GM12878 (cell line): ENCODE data around the gene LRRN2. TPM values are rescaled to one million over a fixed set of nuclear protein-coding genes. Genes with fewer than 3 reads are reported as not detected.

Experiments
- ATAC-seq: fragments of 200-7000 bp; cut with Tn5 transposase; 3 replicates; pipeline ENCODE4 v1.9.1; 2020; ENCODE audit warnings: mild to moderate bottlenecking, moderate library complexity
- BruUV-seq: library from RNA; stranded (reverse); fragments of 400-500 nt; replicated peaks from 2 replicates; lab custom pipeline; 2021; lab: Mats Ljungman, UMichigan
- CTCF ChIA-PET: fragments of 300-600 bp; sonication (Branson Sonifier 250); formaldehyde crosslinking; extraction: SDS; loops from one replicate; lab custom pipeline; 2021; ENCODE audit warnings: inconsistent platforms; lab: Yijun Ruan, JAX
- POLR2A ChIA-PET: fragments of 350-600 bp; formaldehyde crosslinking; extraction: SDS; loops from one replicate; lab custom pipeline; 2021; ENCODE audit warnings: inconsistent platforms; lab: Charles Lee
- RAD21 ChIA-PET: fragments of 300-600 bp; sonication (Branson Sonifier 250); formaldehyde crosslinking; loops from one replicate; lab custom pipeline; 2023; ENCODE audit warnings: antibody characterized with exemption; ENCODE audit not compliant: unreplicated experiment; lab: Charles Lee
- SMC1A ChIA-PET: fragments of 300-600 bp; sonication (Branson Sonifier 250); formaldehyde crosslinking; loops from one replicate; lab custom pipeline; 2023; ENCODE audit not compliant: unreplicated experiment, uncharacterized antibody; lab: Charles Lee
- DNase-seq: peaks from one replicate; pipeline ENCODE4 v3.0.0-alpha.2; 2011; ENCODE audit warnings: low read depth, low spot score
- FAIRE-seq: peaks from 3 replicates; lab custom pipeline; 2011; peaks lifted over from hg19 to GRCh38; lab: Jason Lieb, UNC
- H2AFZ ChIP-seq: 2 replicates; pipeline ENCODE4 v1.6.0; 2011; ENCODE audit warnings: low read depth, low read length, control low read depth; ENCODE audit not compliant: control insufficient read depth
- H3K27ac ChIP-seq: 2 replicates; pipeline ENCODE4 v1.5.1; 2011; ENCODE audit warnings: control low read depth; ENCODE audit not compliant: control insufficient read depth, insufficient read depth
- H3K27me3 ChIP-seq, 2 experiments: replicated peaks in 1 of 2; 2 replicates each; pipeline versions ENCODE4 v1.6.0 to v1.6.1; 2011; ENCODE audit warnings: low read length in 1 of 2; ENCODE audit not compliant: control insufficient read depth in 2 of 2, insufficient read depth in 2 of 2
- H3K36me3 ChIP-seq, 2 experiments: 2 replicates each; pipeline ENCODE4 v1.5.1; 2011; ENCODE audit warnings: low read length in 1 of 2; ENCODE audit not compliant: control insufficient read depth in 2 of 2, insufficient read depth in 2 of 2
- H3K4me1 ChIP-seq: 2 replicates; pipeline ENCODE4 v1.6.1; 2011; ENCODE audit warnings: mild to moderate bottlenecking, low read length, moderate library complexity, mixed read lengths; ENCODE audit not compliant: control insufficient read depth, insufficient read depth
- H3K4me2 ChIP-seq: 2 replicates; pipeline ENCODE4 v1.6.0; 2011; ENCODE audit warnings: control low read depth; ENCODE audit not compliant: control insufficient read depth, insufficient read depth
- H3K4me3 ChIP-seq: fragments of 200-600 bp; sonication (generic); 2 replicates; pipeline ENCODE4 v1.5.1; 2016
- H3K79me2 ChIP-seq: 2 replicates; pipeline ENCODE4 v1.6.0; 2011; ENCODE audit warnings: low read length; ENCODE audit not compliant: control insufficient read depth, insufficient read depth
- H3K9ac ChIP-seq: 2 replicates; pipeline ENCODE4 v1.8.0; 2011; ENCODE audit warnings: low read length, control low read depth, mixed read lengths; ENCODE audit not compliant: control insufficient read depth, insufficient read depth
- H3K9me3 ChIP-seq: replicated peaks from 3 replicates; pipeline ENCODE4 v1.5.1; 2011; ENCODE audit warnings: mild to moderate bottlenecking, low read length; ENCODE audit not compliant: control insufficient read depth, insufficient read depth
- H4K20me1 ChIP-seq: 2 replicates; pipeline ENCODE4 v1.6.0; 2011; ENCODE audit not compliant: control insufficient read depth, insufficient read depth
- CBFB ChIP-seq: IDR thresholded peaks from 2 replicates; pipeline ENCODE4 v1.6.1; 2016; ENCODE audit warnings: antibody characterized with exemption, low read depth
- DPF2 ChIP-seq: fragments of 450-650 bp; IDR thresholded peaks from 2 replicates; pipeline ENCODE4 v1.6.1; 2017; ENCODE audit warnings: mild to moderate bottlenecking
- EED ChIP-seq: sonication (generic); IDR thresholded peaks from 2 replicates; pipeline ENCODE4 v1.6.1; 2016; ENCODE audit warnings: antibody characterized with exemption, low read depth
- EP300 ChIP-seq, 2 experiments: fragments of 150-350 bp in 1 of 2; IDR thresholded peaks; 2 replicates each; pipeline ENCODE4 v1.6.1; 2011 to 2012; ENCODE audit warnings: low read depth in 2 of 2, low read length in 2 of 2, borderline replicate concordance in 1 of 2, improper control_type of control experiment in 1 of 2, inconsistent platforms in 1 of 2; ENCODE audit not compliant: control insufficient read depth in 1 of 2
- EZH2 ChIP-seq: IDR thresholded peaks from 2 replicates; pipeline ENCODE4 v1.6.1; 2012; ENCODE audit warnings: low read depth, mild to moderate bottlenecking, control low read depth, inconsistent platforms, low read length, borderline replicate concordance; ENCODE audit not compliant: control insufficient read depth
- FOS ChIP-seq: IDR thresholded peaks from 3 replicates; pipeline ENCODE4 v1.6.1; 2011; ENCODE audit warnings: borderline replicate concordance; ENCODE audit not compliant: insufficient read length; ENCODE audit errors: extremely low read depth
- HSF1 ChIP-seq: fragments of 150-350 bp; IDR thresholded peaks from 2 replicates; pipeline ENCODE4 v1.6.1; 2014; ENCODE audit warnings: mild to moderate bottlenecking, low read depth, low read length
- IRF4 ChIP-seq: IDR thresholded peaks from 2 replicates; pipeline ENCODE4 v1.6.1; 2011; ENCODE audit warnings: low read depth, low read length
- KLF5 ChIP-seq: fragments of 450-650 bp; IDR thresholded peaks from 2 replicates; pipeline ENCODE4 v1.6.1; 2014; ENCODE audit warnings: mild to moderate bottlenecking; ENCODE audit not compliant: partially characterized antibody
- PAX5 ChIP-seq: IDR thresholded peaks from 2 replicates; pipeline ENCODE4 v1.6.1; 2011; ENCODE audit warnings: low read depth, low read length, borderline replicate concordance
- POLR2AphosphoS2 ChIP-seq: IDR thresholded peaks from 2 replicates; pipeline ENCODE4 v1.6.1; 2011; ENCODE audit warnings: low read depth, mild to moderate bottlenecking, low read length, improper control_type of control experiment, moderate library complexity
- SKIL ChIP-seq: fragments of 450-650 bp; IDR thresholded peaks from 2 replicates; pipeline ENCODE4 v1.6.1; 2017; ENCODE audit warnings: mild to moderate bottlenecking, low read depth, inconsistent platforms; ENCODE audit not compliant: poor library complexity, severe bottlenecking
- SREBF1 ChIP-seq: IDR thresholded peaks from 2 replicates; pipeline ENCODE4 v1.6.1; 2012; ENCODE audit warnings: mild to moderate bottlenecking, low read length
- SREBF2 ChIP-seq: IDR thresholded peaks from 2 replicates; pipeline ENCODE4 v1.6.1; 2012; ENCODE audit warnings: mild to moderate bottlenecking, low read length
- SRF ChIP-seq, 2 experiments: IDR thresholded peaks; 2 replicates each; pipeline ENCODE4 v1.6.1; 2011; ENCODE audit warnings: low read depth in 2 of 2, low read length in 2 of 2, mild to moderate bottlenecking in 1 of 2, moderate library complexity in 1 of 2
- TCF3 ChIP-seq: IDR thresholded peaks from 2 replicates; pipeline ENCODE4 v1.6.1; 2012; ENCODE audit warnings: low read depth, mild to moderate bottlenecking, low read length, borderline replicate concordance; ENCODE audit not compliant: insufficient read depth
- TCF7 ChIP-seq: IDR thresholded peaks from 2 replicates; pipeline ENCODE4 v1.6.1; 2014; ENCODE audit warnings: antibody characterized with exemption, borderline replicate concordance
- ZNF622 ChIP-seq: fragments of 450-650 bp; IDR thresholded peaks from 2 replicates; pipeline ENCODE4 v1.6.1; 2017; ENCODE audit warnings: mild to moderate bottlenecking, inconsistent platforms
- ZZZ3 ChIP-seq: IDR thresholded peaks from 2 replicates; pipeline ENCODE4 v1.6.1; 2011; ENCODE audit warnings: low read depth; ENCODE audit not compliant: control insufficient read depth, insufficient read length
- WGBS: methylation state at CpG from one replicate; pipeline ENCODE4 v1.1.6; 2016; ENCODE audit warnings: low lambda C conversion rate; ENCODE audit not compliant: insufficient replicate concordance, insufficient coverage; ENCODE audit errors: missing lambda C conversion rate; 5-methylcytosine and 5-hydroxymethylcytosine counted together
- in situ Hi-C: fragments of 300-500 bp; cut with MboI; formaldehyde crosslinking; loops from 9 replicates; pipeline ENCODE4 v1.14.3; 2018; ENCODE audit warnings: mixed read lengths
- intact Hi-C: fragments of 100-400 bp; cut with micrococcal nuclease; formaldehyde crosslinking; loops from one replicate; pipeline ENCODE4 v1.14.2; 2022; ENCODE audit not compliant: unreplicated experiment
- polyA plus RNA-seq, 11 experiments: library from polyadenylated mRNA; depleted of rRNA in 4 of 11; unstranded in 6 of 11; stranded (reverse) in 5 of 11; fragments of >200 nt; fragmentation: Nextera tagmentation in 4 of 11; fragmentation: Illumina TruSeq in 1 of 11; extraction: Ambion mirVana in 4 of 11; extraction: Trizol in 1 of 11; gene quantifications; 1 replicate in 1 of 11; 2 replicates in 10 of 11; pipeline versions ENCODE4 v1.2.1 to v1.2.3, GENCODE V29; 2011 to 2016; ENCODE audit warnings: inconsistent platforms in 2 of 11, missing spikeins in 2 of 11, low read depth in 1 of 11
- total RNA-seq, 4 experiments: library from RNA; depleted of rRNA in 3 of 4; stranded (reverse); fragments of >200 nt in 3 of 4; fragmentation: Illumina TruSeq in 1 of 4; extraction: Trizol in 1 of 4; gene quantifications; 2 replicates each; pipeline versions ENCODE4 v1.2.1 to v1.2.3, GENCODE V29; 2013 to 2021

LRRN2 gene
- total and polyA plus RNA-seq, 10 of the 15 experiments (the other 5 are each of a cell fraction or from before 2014, with no cell fraction given) = not detected

GRCh38 chr1:204704794-204705492 is 19.4 kb upstream of the LRRN2 start (continued):
- TF ChIP-seq SREBF2 (no peak), EP300 (IDR thresholded peaks at IDR 0.05; ENCODE audit: borderline replicate concordance in 1 of 2, control insufficient read depth in 1 of 2, low read depth in 2 of 2, low read length in 2 of 2) (no peak), EED (no peak), SREBF1 (no peak), ZNF622 (no peak), SRF (IDR thresholded peaks at IDR 0.05; ENCODE audit: low read depth in 2 of 2, low read length in 2 of 2) (no peak), IRF4 (no peak), TCF7 (no peak), POLR2AphosphoS2 (no peak)
- TF ChIP-seq, all 136 proteins: peak for 0

- 31% methylated on average over 16 of the region's 16 CpGs for WGBS
- DNase-seq (no peak), FAIRE-seq (no peak), ATAC-seq (no peak)
- Histone ChIP-seq H3K36me3 (no peaks in the 10 kb centered on the region), H3K79me2 (no peaks in the 10 kb centered on the region), H3K9me3 (no peaks in the 10 kb centered on the region), H3K4me3 (no peak overlapping the region), H3K4me2 (no peak overlapping the region), H2AFZ (no peak overlapping the region), H3K4me1 (no peaks in the 10 kb centered on the region), H4K20me1 (no peaks in the 10 kb centered on the region), H3K27me3 (peaks cover 0 to 2% of the 10 kb centered on the region in 2 experiments; a peak in 1 of 4 replicates), H3K9ac (no peak overlapping the region), H3K27ac (no peak overlapping the region)
- CTCF ChIA-PET = interaction anchor here (0.5 to 1.9 kb wide), 6 partner anchors 41 to 209 kb away, joined by 3 to 5 read pairs (median 3); no protein-coding TSS in a partner anchor
- SMC1A ChIA-PET = interaction anchor here (0.8 to 2.1 kb wide), 6 partner anchors 9 to 43 kb away, joined by 3 to 5 read pairs (median 3); no protein-coding TSS in a partner anchor
- intact Hi-C loops (no loop called here), in situ Hi-C loops (no loop called here)
- POLR2A ChIA-PET = no interaction called here
- no TSS peak for BruUV-seq
- RAD21 ChIA-PET = interaction anchor here (0.8 kb wide), 1 partner anchor 16 kb away, joined by 3 read pairs; no protein-coding TSS in a partner anchor
- no peak for TF ChIP-seq HSF1
- no peak for TF ChIP-seq KLF5
- no peak for TF ChIP-seq CBFB
- TF ChIP-seq EZH2 = no peak
- no peak for TF ChIP-seq DPF2
- no peak for TF ChIP-seq PAX5
- no peak for TF ChIP-seq SKIL
- no peak for TF ChIP-seq ZZZ3
- TF ChIP-seq TCF3 = no peak
- no peak for TF ChIP-seq FOS
Observed at GRCh38 chr1:204703826-204704612, 18.5 kb upstream of the LRRN2 start.
